ENCODE data around the gene JAGN1. TPM values are rescaled to one million over a fixed set of nuclear protein-coding genes. Genes with fewer than 3 reads are reported as not detected.

JAGN1 gene
- total and polyA plus RNA-seq, 2 of the 8 experiments (the other 6 are each of a cell fraction or from before 2014, with no cell fraction given) = 26.9 to 51.6 TPM

DNA sequence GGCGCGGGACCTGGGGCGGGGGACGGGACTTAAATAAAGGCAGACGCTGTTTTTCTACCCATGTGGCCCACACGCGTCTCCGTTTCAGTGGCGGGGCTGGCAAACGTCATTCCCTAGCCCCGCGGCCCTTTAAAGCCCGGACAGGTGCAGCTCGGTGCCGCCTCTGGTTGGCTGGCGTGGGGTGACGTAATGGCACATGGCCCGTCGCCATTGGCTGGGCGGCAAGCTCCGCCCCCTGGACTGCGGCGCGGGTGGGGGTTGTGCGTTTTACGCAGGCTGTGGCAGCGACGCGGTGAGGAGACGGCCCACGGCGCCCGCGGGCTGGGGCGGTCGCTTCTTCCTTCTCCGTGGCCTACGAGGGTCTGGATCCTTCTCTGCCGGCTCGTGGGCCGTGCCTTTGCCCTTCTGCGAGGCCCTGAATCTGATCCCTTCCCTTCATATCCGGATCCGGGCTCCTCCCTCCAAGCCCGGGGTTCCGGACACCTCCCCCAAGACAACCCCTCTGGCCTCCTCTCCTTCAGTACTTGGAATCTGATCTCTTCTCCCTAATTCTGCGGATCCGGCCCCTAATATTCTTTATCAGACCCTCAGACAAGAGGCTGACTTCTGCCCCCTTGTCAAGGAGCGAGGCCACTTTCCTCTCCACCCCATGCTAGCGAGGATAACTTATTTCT, 43.3 kb downstream of the JAGN1 start, which contains the start of gene CRELD1:
CRELD1 (plus strand) TSS at position 274 of the 674 bp plus-strand sequence. CDS start 605 bp downstream, outside the sequence.
- Histone ChIP-seq H3K4me1 (replicated peaks in 1 of 4; ENCODE audit: control insufficient read depth in 3 of 4, insufficient read depth in 4 of 4, low read length in 3 of 4) (peaks cover 0 to 10% (median 5%) of the 10 kb centered on the region in 4 experiments; a peak in 6 of 7 replicates), H3K18ac (ENCODE audit: extremely low read depth, low read length) (peak within 1 kb of the TSS; percentile 96), H3K4ac (replicated peaks; ENCODE audit: insufficient read length, low read depth, low read length) (peak within 1 kb of the TSS; percentile 80), H3K14ac (ENCODE audit: insufficient read length) (no peak within 1 kb of the TSS), H2BK15ac (ENCODE audit: low read length) (peak within 1 kb of the TSS; percentile 97; the same call in 1 of the 2 replicates), H3K36me3 (ENCODE audit: control insufficient read depth in 2 of 4, insufficient read depth in 4 of 4, low read length in 3 of 4) (no peaks in the 10 kb centered on the region), H3K27me3 (replicated peaks in 1 of 4; ENCODE audit: control insufficient read depth in 3 of 4, extremely low read depth in 1 of 4, insufficient read depth in 3 of 4, low read length in 3 of 4) (peaks cover 0 to 3% (median 0%) of the 10 kb centered on the region in 4 experiments; a peak in 1 of 7 replicates), H2AK5ac (ENCODE audit: low read depth, low read length) (no peak within 1 kb of the TSS), H2BK12ac (ENCODE audit: low read depth, low read length) (peak within 1 kb of the TSS; percentile 80), H2AFZ (ENCODE audit: low read length) (peak within 1 kb of the TSS; percentile 79; the same call in 1 of the 2 replicates), H3K4me3 (ENCODE audit: extremely low read depth in 1 of 4, insufficient read depth in 2 of 4, low read depth in 3 of 4, low read length in 4 of 4) (peak within 1 kb of the TSS; percentile 62 to 78 (median 68)), H4K5ac (ENCODE audit: insufficient read length, low read depth, low read length) (peak within 1 kb of the TSS; percentile 56), H3K23ac (ENCODE audit: insufficient read length) (no peak within 1 kb of the TSS), H4K91ac (replicated peaks; ENCODE audit: insufficient read length, low read length) (peak within 1 kb of the TSS; percentile 92), H4K20me1 (replicated peaks in 1 of 2; ENCODE audit: control insufficient read depth in 1 of 2, insufficient read depth in 2 of 2, low read length in 2 of 2) (no peaks in the 10 kb centered on the region), H2BK120ac (replicated peaks; ENCODE audit: low read depth, low read length) (no peak within 1 kb of the TSS), H3K23me2 (ENCODE audit: low read depth, low read length) (peaks cover 13% of the 10 kb centered on the region; the same call in 1 of the 2 replicates), H4K8ac (ENCODE audit: extremely low read depth, insufficient read depth, low read length) (peak within 1 kb of the TSS; percentile 99), H3K27ac (ENCODE audit: low read depth, low read length) (peak within 1 kb of the TSS; percentile 61; the same call in 1 of the 2 replicates), H2BK20ac (ENCODE audit: low read length) (no peak within 1 kb of the TSS), H3K79me1 (ENCODE audit: low read depth, low read length) (no peaks in the 10 kb centered on the region), H3K4me2 (ENCODE audit: insufficient read depth in 1 of 2, low read depth in 2 of 2, low read length in 2 of 2) (peak within 1 kb of the TSS; percentile 77 to 90), H3K9me3 (ENCODE audit: insufficient read depth in 2 of 2, low read depth in 1 of 2, low read length in 1 of 2) (no peaks in the 10 kb centered on the region), H3K79me2 (ENCODE audit: control insufficient read depth in 1 of 2, insufficient read depth in 2 of 2, low read length in 2 of 2) (no peaks in the 10 kb centered on the region), H3K9ac (replicated peaks in 1 of 4; ENCODE audit: extremely low read depth in 1 of 4, low read depth in 3 of 4, low read length in 3 of 4) (peak within 1 kb of the TSS; percentile 69 to 83 (median 80)), H2BK5ac (ENCODE audit: low read depth, low read length) (peak within 1 kb of the TSS; percentile 75), H3K56ac (replicated peaks; ENCODE audit: insufficient read length, low read depth, low read length) (peak within 1 kb of the TSS; percentile 14)
- DNase-seq (ENCODE audit: low read depth in 1 of 2, low spot score in 2 of 2) = peak in 1 of 2 experiments; percentile 98
- ChIA-PET POLR2A (ENCODE audit: partially characterized antibody) (interaction anchor here (0.5 to 5.9 kb wide), 19 partner anchors 9 to 141 kb away, joined by 3 to 43 read pairs (median 5); partner anchors contain the start of genes ARPC4, EMC3, IL17RC and PRRT3), CTCF (ENCODE audit: partially characterized antibody) (interaction anchor here (0.7 to 7.5 kb wide), 18 partner anchors 12 to 134 kb away, joined by 3 to 86 read pairs (median 5); partner anchors contain the start of genes EMC3, IL17RC, JAGN1 and PRRT3)
- FAIRE-seq = no peak
- 4% methylated on average over 42 of the region's 50 CpGs; no CpG with 5 or more reads in 1 of the 2 experiments for WGBS, 2 experiments (ENCODE audit: extremely low coverage in 1 of 2, insufficient coverage in 1 of 2, insufficient read length in 1 of 2, insufficient replicate concordance in 2 of 2, low coverage in 1 of 2, low lambda C conversion rate in 2 of 2, missing lambda C conversion rate in 1 of 2)
- TF ChIP-seq, protein P1, sequence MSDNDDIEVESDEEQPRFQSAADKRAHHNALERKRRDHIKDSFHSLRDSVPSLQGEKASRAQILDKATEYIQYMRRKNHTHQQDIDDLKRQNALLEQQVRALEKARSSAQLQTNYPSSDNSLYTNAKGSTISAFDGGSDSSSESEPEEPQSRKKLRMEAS (IDR thresholded peaks at IDR 0.05) = peak; percentile 96
- TF ChIP-seq FOSL1 (IDR thresholded peaks at IDR 0.05; ENCODE audit: insufficient read depth, low read depth, low read length) = no peak
- TF ChIP-seq CREB1 (IDR thresholded peaks at IDR 0.05) = peak; percentile 87
- TF ChIP-seq POLR2AphosphoS5 (IDR thresholded peaks at IDR 0.05; ENCODE audit: low read depth, low read length) = peak; percentile 47
- TF ChIP-seq, protein P2, sequence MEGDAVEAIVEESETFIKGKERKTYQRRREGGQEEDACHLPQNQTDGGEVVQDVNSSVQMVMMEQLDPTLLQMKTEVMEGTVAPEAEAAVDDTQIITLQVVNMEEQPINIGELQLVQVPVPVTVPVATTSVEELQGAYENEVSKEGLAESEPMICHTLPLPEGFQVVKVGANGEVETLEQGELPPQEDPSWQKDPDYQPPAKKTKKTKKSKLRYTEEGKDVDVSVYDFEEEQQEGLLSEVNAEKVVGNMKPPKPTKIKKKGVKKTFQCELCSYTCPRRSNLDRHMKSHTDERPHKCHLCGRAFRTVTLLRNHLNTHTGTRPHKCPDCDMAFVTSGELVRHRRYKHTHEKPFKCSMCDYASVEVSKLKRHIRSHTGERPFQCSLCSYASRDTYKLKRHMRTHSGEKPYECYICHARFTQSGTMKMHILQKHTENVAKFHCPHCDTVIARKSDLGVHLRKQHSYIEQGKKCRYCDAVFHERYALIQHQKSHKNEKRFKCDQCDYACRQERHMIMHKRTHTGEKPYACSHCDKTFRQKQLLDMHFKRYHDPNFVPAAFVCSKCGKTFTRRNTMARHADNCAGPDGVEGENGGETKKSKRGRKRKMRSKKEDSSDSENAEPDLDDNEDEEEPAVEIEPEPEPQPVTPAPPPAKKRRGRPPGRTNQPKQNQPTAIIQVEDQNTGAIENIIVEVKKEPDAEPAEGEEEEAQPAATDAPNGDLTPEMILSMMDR (IDR thresholded peaks at IDR 0.05; ENCODE audit: control extremely low read depth in 1 of 3, insufficient read depth in 1 of 3, low read depth in 1 of 3, low read length in 3 of 3) = no peak
- TF ChIP-seq EP300 (IDR thresholded peaks at IDR 0.05; ENCODE audit: borderline replicate concordance in 1 of 2, low read depth in 2 of 2, low read length in 2 of 2) = no peak
- TF ChIP-seq, protein P3, sequence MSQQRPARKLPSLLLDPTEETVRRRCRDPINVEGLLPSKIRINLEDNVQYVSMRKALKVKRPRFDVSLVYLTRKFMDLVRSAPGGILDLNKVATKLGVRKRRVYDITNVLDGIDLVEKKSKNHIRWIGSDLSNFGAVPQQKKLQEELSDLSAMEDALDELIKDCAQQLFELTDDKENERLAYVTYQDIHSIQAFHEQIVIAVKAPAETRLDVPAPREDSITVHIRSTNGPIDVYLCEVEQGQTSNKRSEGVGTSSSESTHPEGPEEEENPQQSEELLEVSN (IDR thresholded peaks at IDR 0.05) = peak; percentile 84
